Endothelial cell of umbilical vein (primary cell): ENCODE results near the gene C14orf180. TPM values are rescaled to one million over a fixed set of nuclear protein-coding genes. Genes with fewer than 3 reads are reported as not detected.

Experiments
- BruUV-seq: library from RNA; stranded (reverse); fragments of 400-500 nt; replicated peaks from 2 replicates; lab custom pipeline; 2021; lab: Mats Ljungman, UMichigan
- CTCF ChIA-PET: fragments of 300-600, 350-600 bp; sonication (Branson Sonifier 250); formaldehyde crosslinking; loops from one replicate; lab custom pipeline; 2021; ENCODE audit warnings: antibody characterized with exemption, inconsistent platforms; lab: Charles Lee
- POLR2A ChIA-PET: fragments of 300-600, 350-600 bp; sonication (Branson Sonifier 250); formaldehyde crosslinking; loops from one replicate; lab custom pipeline; 2021; ENCODE audit warnings: antibody characterized with exemption, inconsistent platforms; lab: Charles Lee
- DNase-seq: peaks from one replicate; pipeline ENCODE4 v3.0.0-alpha.2; 2011; ENCODE audit warnings: low read depth, low spot score
- FAIRE-seq: peaks from 2 replicates; lab custom pipeline; 2011; peaks lifted over from hg19 to GRCh38; lab: Jason Lieb, UNC
- H2AFZ ChIP-seq: 2 replicates; pipeline ENCODE4 v1.6.0; 2012; ENCODE audit warnings: low read depth, low read length, control low read depth, inconsistent platforms
- H3K27ac ChIP-seq: 2 replicates; pipeline ENCODE4 v1.5.1; 2011; ENCODE audit warnings: low read depth, mild to moderate bottlenecking, control low read depth, low read length, moderate library complexity; ENCODE audit not compliant: insufficient read depth
- H3K27me3 ChIP-seq, 2 experiments: 2 replicates each; pipeline versions ENCODE4 v1.6.0 to v1.6.1; 2011; ENCODE audit warnings: low read length in 2 of 2, mixed read lengths in 1 of 2; ENCODE audit not compliant: control insufficient read depth in 2 of 2, insufficient read depth in 2 of 2
- H3K36me3 ChIP-seq, 2 experiments: 2 replicates in 1 of 2; 3 replicates in 1 of 2; pipeline ENCODE4 v1.5.1; 2011; ENCODE audit warnings: low read length in 2 of 2, mild to moderate bottlenecking in 1 of 2, moderate library complexity in 1 of 2; ENCODE audit not compliant: control insufficient read depth in 2 of 2, insufficient read depth in 2 of 2; ENCODE audit errors: extremely low read depth in 1 of 2
- H3K4me1 ChIP-seq: 3 replicates; pipeline ENCODE4 v1.5.1; 2011; ENCODE audit warnings: mild to moderate bottlenecking, low read length; ENCODE audit not compliant: control insufficient read depth, insufficient read depth; ENCODE audit errors: extremely low read depth
- H3K4me2 ChIP-seq: 2 replicates; pipeline ENCODE4 v1.6.1; 2011; ENCODE audit warnings: low read length, control low read depth, mixed read lengths; ENCODE audit not compliant: insufficient read depth
- H3K4me3 ChIP-seq, 3 experiments: fragments of 200-600 bp in 1 of 3; sonication (generic), shearing (Covaris generic) in 1 of 3; replicated peaks in 1 of 3; 2 replicates each; pipeline ENCODE4 v1.5.1; 2011 to 2016; ENCODE audit warnings: control low read depth in 3 of 3, low read length in 3 of 3, mild to moderate bottlenecking in 2 of 3, inconsistent platforms in 1 of 3, low read depth in 1 of 3, moderate library complexity in 1 of 3; ENCODE audit not compliant: insufficient read depth in 1 of 3
- H3K79me2 ChIP-seq: 2 replicates; pipeline ENCODE4 v1.6.0; 2012; ENCODE audit warnings: low read length, inconsistent platforms; ENCODE audit not compliant: control insufficient read depth, insufficient read depth
- H3K9ac ChIP-seq: replicated peaks from 2 replicates; pipeline ENCODE3; 2011; ENCODE audit warnings: low read length, control low read depth; ENCODE audit not compliant: insufficient read depth; ENCODE audit errors: extremely low read depth
- H3K9me1 ChIP-seq: replicated peaks from 3 replicates; pipeline ENCODE4 v1.6.0; 2011; ENCODE audit warnings: mild to moderate bottlenecking, low read length; ENCODE audit not compliant: control insufficient read depth, insufficient read depth; ENCODE audit errors: extremely low read depth
- H3K9me3 ChIP-seq: replicated peaks from 2 replicates; pipeline ENCODE4 v1.5.1; 2012; ENCODE audit warnings: low read length, inconsistent platforms; ENCODE audit not compliant: control insufficient read depth, insufficient read depth
- H4K20me1 ChIP-seq: replicated peaks from 2 replicates; pipeline ENCODE3; 2011; ENCODE audit warnings: mild to moderate bottlenecking, low read length; ENCODE audit not compliant: control insufficient read depth, insufficient read depth; ENCODE audit errors: extremely low read depth
- EZH2 ChIP-seq: IDR thresholded peaks from 2 replicates; pipeline ENCODE4 v1.6.1; 2012; ENCODE audit warnings: borderline replicate concordance, low read depth, mild to moderate bottlenecking, moderate library complexity, low read length, inconsistent platforms; ENCODE audit not compliant: severe bottlenecking
- FOS ChIP-seq: IDR thresholded peaks from 2 replicates; pipeline ENCODE4 v1.6.1; 2011; ENCODE audit warnings: mild to moderate bottlenecking, low read length, moderate library complexity, borderline replicate concordance; ENCODE audit not compliant: insufficient read depth
- GATA2 ChIP-seq: IDR thresholded peaks from 2 replicates; pipeline ENCODE4 v1.7.0; 2011; ENCODE audit warnings: low read depth, mild to moderate bottlenecking, moderate library complexity, mixed read lengths, low read length; ENCODE audit not compliant: insufficient read length, insufficient read depth
- POLR2A ChIP-seq: IDR thresholded peaks from 2 replicates; pipeline ENCODE4 v1.6.1; 2012; ENCODE audit warnings: low read depth, mild to moderate bottlenecking, control low read depth, low read length
- POLR2AphosphoS5 ChIP-seq: IDR thresholded peaks from 2 replicates; pipeline ENCODE4 v1.6.1; 2012; ENCODE audit warnings: low read depth, mild to moderate bottlenecking, control low read depth, low read length, moderate library complexity; ENCODE audit not compliant: insufficient read depth
- dilution Hi-C: fragments of 300-500 bp; cut with MboI; formaldehyde crosslinking; loops from one replicate; pipeline ENCODE4 v1.15.0; 2019; ENCODE audit warnings: low sequenced_read_pairs; ENCODE audit not compliant: extremely low pct_ligation_motif_present
- intact Hi-C: fragments of 100-400 bp; cut with micrococcal nuclease; formaldehyde crosslinking; loops from one replicate; pipeline ENCODE4 v1.10.0; 2022
- polyA plus RNA-seq, 4 experiments: library from polyadenylated mRNA; depleted of rRNA in 3 of 4; stranded (reverse) in 3 of 4; unstranded in 1 of 4; fragments of >200 nt; gene quantifications; 2 replicates each; pipeline versions ENCODE4 v1.2.1 to v1.2.3, GENCODE V29; 2011 to 2012; ENCODE audit warnings: missing spikeins in 1 of 4
- total RNA-seq: library from RNA; stranded (reverse); gene quantifications from 2 replicates; pipeline ENCODE4 v1.2.3, GENCODE V29; 2021
- TF ChIP-seq, protein P1 (sequence below), 2 donors: IDR thresholded peaks; 1 replicate in 1 of 2; 2 replicates in 1 of 2; pipeline ENCODE4 v1.5.1; 2011; ENCODE audit warnings: low read length in 2 of 2, mild to moderate bottlenecking in 2 of 2, moderate library complexity in 2 of 2, control low read depth in 1 of 2, inconsistent platforms in 1 of 2, low read depth in 1 of 2; ENCODE audit not compliant: insufficient read depth in 1 of 2; ENCODE audit errors: extremely low read depth in 1 of 2
- TF ChIP-seq, protein P2 (sequence below): IDR thresholded peaks from 2 replicates; pipeline ENCODE4 v1.6.1; 2011; ENCODE audit not compliant: insufficient read depth, insufficient read length

Gene C14orf180
- total and polyA plus RNA-seq, 2 donors (not counting 3 experiments of a cell fraction or from before 2014, with no cell fraction given): not detected

DNA sequence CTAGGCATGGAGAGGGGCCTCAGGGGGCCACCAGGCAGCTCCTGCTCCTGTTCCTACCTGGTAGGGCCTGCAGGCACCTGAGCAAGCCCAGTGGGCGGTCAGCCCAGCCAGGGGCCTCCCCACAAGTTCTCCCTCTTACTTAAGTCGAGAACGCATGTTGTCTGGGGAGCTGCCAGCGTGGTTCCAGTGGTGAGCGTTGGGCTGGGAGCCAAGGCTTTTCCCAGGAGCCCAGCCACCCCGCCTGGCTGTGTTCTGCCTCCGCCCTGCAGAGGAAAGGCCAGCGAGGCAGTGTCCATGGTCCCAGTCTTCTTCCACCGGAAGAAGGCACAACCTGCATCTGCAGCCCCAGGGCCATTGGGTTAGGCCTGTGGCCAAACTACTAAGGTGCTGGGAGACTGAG lies 1.4 kb downstream of the C14orf180 start:
- no peak overlapping the region for H3K4me2 ChIP-seq
- no peaks in the 10 kb centered on the region for H3K36me3 ChIP-seq
- H4K20me1 ChIP-seq: no peaks in the 10 kb centered on the region
- TF ChIP-seq, protein P1, sequence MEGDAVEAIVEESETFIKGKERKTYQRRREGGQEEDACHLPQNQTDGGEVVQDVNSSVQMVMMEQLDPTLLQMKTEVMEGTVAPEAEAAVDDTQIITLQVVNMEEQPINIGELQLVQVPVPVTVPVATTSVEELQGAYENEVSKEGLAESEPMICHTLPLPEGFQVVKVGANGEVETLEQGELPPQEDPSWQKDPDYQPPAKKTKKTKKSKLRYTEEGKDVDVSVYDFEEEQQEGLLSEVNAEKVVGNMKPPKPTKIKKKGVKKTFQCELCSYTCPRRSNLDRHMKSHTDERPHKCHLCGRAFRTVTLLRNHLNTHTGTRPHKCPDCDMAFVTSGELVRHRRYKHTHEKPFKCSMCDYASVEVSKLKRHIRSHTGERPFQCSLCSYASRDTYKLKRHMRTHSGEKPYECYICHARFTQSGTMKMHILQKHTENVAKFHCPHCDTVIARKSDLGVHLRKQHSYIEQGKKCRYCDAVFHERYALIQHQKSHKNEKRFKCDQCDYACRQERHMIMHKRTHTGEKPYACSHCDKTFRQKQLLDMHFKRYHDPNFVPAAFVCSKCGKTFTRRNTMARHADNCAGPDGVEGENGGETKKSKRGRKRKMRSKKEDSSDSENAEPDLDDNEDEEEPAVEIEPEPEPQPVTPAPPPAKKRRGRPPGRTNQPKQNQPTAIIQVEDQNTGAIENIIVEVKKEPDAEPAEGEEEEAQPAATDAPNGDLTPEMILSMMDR (IDR thresholded peaks at IDR 0.05; ENCODE audit: extremely low read depth in 1 of 2, insufficient read depth in 1 of 2, low read depth in 1 of 2, low read length in 2 of 2): no peak
- TF ChIP-seq POLR2A (no peak), FOS (no peak), POLR2AphosphoS5 (no peak), EZH2 (no peak), GATA2 (no peak)
- TF ChIP-seq, protein P2, sequence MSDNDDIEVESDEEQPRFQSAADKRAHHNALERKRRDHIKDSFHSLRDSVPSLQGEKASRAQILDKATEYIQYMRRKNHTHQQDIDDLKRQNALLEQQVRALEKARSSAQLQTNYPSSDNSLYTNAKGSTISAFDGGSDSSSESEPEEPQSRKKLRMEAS: no peak
- ChIA-PET POLR2A (no interaction called here), CTCF (no interaction called here)
- H3K4me1 ChIP-seq: no peaks in the 10 kb centered on the region
- dilution Hi-C loops: no loop called here
- H2AFZ ChIP-seq: no peak overlapping the region
- H3K4me3 ChIP-seq: no peak overlapping the region
- H3K9ac ChIP-seq: no peak overlapping the region
- FAIRE-seq (no peak), DNase-seq (no peak)
- H3K27ac ChIP-seq: no peak overlapping the region
- H3K27me3 ChIP-seq: no peaks in the 10 kb centered on the region
- intact Hi-C loops: no loop called here
- no peaks in the 10 kb centered on the region for H3K79me2 ChIP-seq
- no peaks in the 10 kb centered on the region for H3K9me3 ChIP-seq
- BruUV-seq: no TSS peak
- H3K9me1 ChIP-seq: no peaks in the 10 kb centered on the region
